K562 treated with DMSO at 1 percent for 4 hours (cell line): ENCODE data around the gene MON1A. TPM values are rescaled to one million over a fixed set of nuclear protein-coding genes. Genes with fewer than 3 reads are reported as not detected.

Experiments used
- total RNA-seq: library from RNA; unstranded; fragments of 300-600 nt; gene quantifications from 2 replicates; pipeline ENCODE4 v1.2.3, GENCODE V29; 2022; ENCODE audit not compliant: insufficient read depth

Gene MON1A
- total RNA-seq, result 11.2 and 14.9 TPM in 2 replicates

DNA sequence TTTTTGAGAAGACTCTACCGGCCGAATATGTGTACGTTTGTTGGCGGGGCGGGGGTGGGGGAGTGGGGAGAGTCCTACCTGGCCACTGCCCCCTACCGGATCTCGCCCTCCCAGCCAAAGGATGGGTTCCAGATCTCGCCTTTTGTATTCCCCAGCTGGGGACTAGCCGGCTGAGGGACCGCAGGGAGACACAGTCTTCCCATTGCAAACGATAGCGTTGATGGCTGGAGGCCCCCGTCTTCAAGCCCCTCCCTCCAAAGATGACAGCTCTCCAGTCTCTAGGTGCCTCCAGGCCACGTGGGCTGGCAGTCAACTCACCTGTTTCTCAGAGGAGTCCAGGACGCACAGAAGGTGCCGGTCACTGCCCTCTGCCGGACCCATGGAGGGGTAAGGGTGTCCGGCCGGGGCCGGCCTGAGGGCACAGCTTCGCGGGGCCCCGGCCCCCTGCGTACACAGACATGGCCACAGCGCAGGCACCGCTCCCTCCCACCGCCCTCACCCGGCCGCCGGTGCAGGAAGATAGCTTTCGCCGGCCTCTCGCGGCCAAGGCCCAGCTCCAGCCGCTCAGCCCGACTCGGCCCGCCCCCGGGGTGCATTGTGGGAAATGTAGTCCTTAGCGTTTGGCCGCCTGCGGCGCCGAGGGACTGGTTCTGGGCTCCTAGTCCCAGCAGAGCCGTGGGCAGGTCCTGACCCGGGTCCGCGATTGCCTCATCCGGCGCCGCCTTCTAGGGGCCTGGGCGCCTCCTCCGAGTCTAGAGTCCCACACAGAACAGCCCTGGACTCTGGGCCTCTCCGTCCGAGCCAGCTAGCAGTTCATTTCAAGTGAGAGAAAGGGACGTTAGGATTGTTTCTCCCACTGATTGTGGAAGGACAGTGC, at the start of gene MON1A:
MON1A (minus strand) TSS at position 521 of the 877 bp plus-strand sequence. CDS start 16,465 bp downstream, outside the sequence.

GRCh38 chr3:49939858-49940666, 10.5 kb upstream of the MON1A start, which contains the start of gene RBM6:
RBM6 (plus strand) TSS chr3:49940150; CDS start chr3:49962642, 22,492 bp downstream.

GRCh38 chr3:49903451-49904424, 25.9 kb downstream of the MON1A start, which contains the start of gene MST1R:
MST1R (minus strand) TSS chr3:49903873; CDS start chr3:49903609, 264 bp downstream.

GRCh38 chr3:49869525-49870126, 60.0 kb downstream of the MON1A start, which contains the start of gene CAMKV:
CAMKV (minus strand) TSS chr3:49869906; CDS start chr3:49862388, 7,518 bp downstream.

Other genes with a start within 250 kb of the MON1A start
- gene MST1, start 240.3 kb downstream of the MON1A start, total RNA-seq, result 3.2 and 3.6 TPM in 2 replicates
- gene RNF123, start 240.3 kb downstream of the MON1A start, total RNA-seq, result 28.8 and 30.5 TPM in 2 replicates
- 8.8 and 9.6 TPM in 2 replicates for gene AMIGO3, start 210.1 kb downstream of the MON1A start, total RNA-seq
- gene GMPPB, start 205.9 kb downstream of the MON1A start, total RNA-seq, result 15.8 and 18.0 TPM in 2 replicates
- gene IP6K1, start 143.3 kb downstream of the MON1A start, total RNA-seq, result 23.4 and 31.7 TPM in 2 replicates
- gene CDHR4, start 129.9 kb downstream of the MON1A start, total RNA-seq, result not detected in 2 replicates
- gene INKA1, start 126.5 kb downstream of the MON1A start, total RNA-seq, result 1.3 and 2.2 TPM in 2 replicates
- 12.6 and 16.8 TPM in 2 replicates for gene UBA7, start 115.9 kb downstream of the MON1A start, total RNA-seq
- 20.6 and 23.4 TPM in 2 replicates for gene TRAIP, start 73.2 kb downstream of the MON1A start, total RNA-seq
- gene CAMKV, start 59.9 kb downstream of the MON1A start, total RNA-seq, result 0.25 TPM in 1 of 2 replicates, not detected in the other
- gene MST1R, start 25.9 kb downstream of the MON1A start, total RNA-seq, result 2.8 and 9.8 TPM in 2 replicates
- gene RBM6, start 10.3 kb upstream of the MON1A start, total RNA-seq, result 23.5 and 29.2 TPM in 2 replicates
- 38.5 and 47.1 TPM in 2 replicates for gene RBM5, start 159.1 kb upstream of the MON1A start, total RNA-seq
- gene SEMA3F, start 225.5 kb upstream of the MON1A start, total RNA-seq, result 2.4 and 3.7 TPM in 2 replicates